Diencephalon (tissue), 1 donor: ENCODE measurements around the gene OR5C1. TPM values are rescaled to one million over a fixed set of nuclear protein-coding genes. Genes with fewer than 3 reads are reported as not detected.

ENCODE experiments used
- total RNA-seq: library from RNA; depleted of rRNA; stranded (reverse); fragments of >200 nt; gene quantifications from one replicate; pipeline ENCODE4 v1.2.3, GENCODE V29; 2014

Gene OR5C1
- not detected for total RNA-seq

GRCh38 chr9:122788831-122789230 is at the start of gene OR5C1:
TSS of gene OR5C1 (plus strand) at chr9:122788933. CDS start at chr9:122788933, 0 bp downstream.

GRCh38 chr9:122742003-122742402 is 46.7 kb upstream of the OR5C1 start, which contains the start of gene OR1L6:
TSS of gene OR1L6 (plus strand) at chr9:122742303. CDS start at chr9:122749848, 7,545 bp downstream.

GRCh38 chr9:122800066-122801060 is 11.6 kb downstream of the OR5C1 start, which contains the start of gene OR1K1:
TSS of gene OR1K1 (plus strand) at chr9:122800123. CDS start at chr9:122800123, 0 bp downstream.

Other genes starting within 250 kb of the OR5C1 start
- not detected for gene OR1N2, start 235.8 kb upstream of the OR5C1 start, total RNA-seq
- gene OR1L8, start 205.5 kb upstream of the OR5C1 start, total RNA-seq: not detected
- not detected for gene OR1Q1, start 174.2 kb upstream of the OR5C1 start, total RNA-seq
- not detected for gene OR1B1, start 131.3 kb upstream of the OR5C1 start, total RNA-seq
- not detected for gene OR1L1, start 127.2 kb upstream of the OR5C1 start, total RNA-seq
- not detected for gene OR1L3, start 113.8 kb upstream of the OR5C1 start, total RNA-seq
- not detected for gene OR1L4, start 64.9 kb upstream of the OR5C1 start, total RNA-seq
- gene OR1L6, start 46.6 kb upstream of the OR5C1 start, total RNA-seq: not detected
- gene OR1K1, start 11.2 kb downstream of the OR5C1 start, total RNA-seq: not detected
- gene PDCL, start 39.7 kb downstream of the OR5C1 start, total RNA-seq: 51.2 TPM
- gene RC3H2, start 116.4 kb downstream of the OR5C1 start, total RNA-seq: 98.5 TPM
- 55.4 TPM for gene ZBTB6, start 124.4 kb downstream of the OR5C1 start, total RNA-seq
- gene ZBTB26, start 142.6 kb downstream of the OR5C1 start, total RNA-seq: 10.4 TPM
- 113 TPM for gene RABGAP1, start 152.1 kb downstream of the OR5C1 start, total RNA-seq
- 14.3 TPM for gene GPR21, start 244.7 kb downstream of the OR5C1 start, total RNA-seq